ENCODE results near the gene DISC1.
"Not testable (repeated sequence)": the region's sequence is repeated elsewhere in the genome, so short reads cannot be mapped to it uniquely, and the experiment has no call there.

Gene DISC1

DNA sequence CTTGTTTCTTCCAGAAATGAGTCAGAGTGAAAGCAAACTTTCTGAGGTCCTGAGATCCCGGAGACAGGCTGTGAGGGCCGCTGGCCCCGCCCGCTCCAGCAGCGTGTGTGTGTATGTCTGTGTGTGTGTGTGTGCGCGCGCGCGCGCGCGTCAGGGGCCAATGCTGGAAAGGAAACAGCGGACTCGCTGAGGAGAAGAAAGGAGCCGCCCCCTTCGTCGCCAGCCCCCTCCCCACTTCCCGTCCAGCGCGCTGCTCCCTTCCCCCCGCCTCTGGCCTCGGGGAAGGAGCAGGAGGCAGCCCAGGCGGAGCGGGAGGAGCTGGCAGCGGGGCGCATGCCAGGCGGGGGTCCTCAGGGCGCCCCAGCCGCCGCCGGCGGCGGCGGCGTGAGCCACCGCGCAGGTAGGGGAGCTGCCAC, at the start of gene DISC1:
DISC1 (plus strand) TSS at position 256 of the 416 bp plus-strand sequence; CDS start at position 334, 78 bp downstream.
- DNase-seq = peak; percentile 85

DNA sequence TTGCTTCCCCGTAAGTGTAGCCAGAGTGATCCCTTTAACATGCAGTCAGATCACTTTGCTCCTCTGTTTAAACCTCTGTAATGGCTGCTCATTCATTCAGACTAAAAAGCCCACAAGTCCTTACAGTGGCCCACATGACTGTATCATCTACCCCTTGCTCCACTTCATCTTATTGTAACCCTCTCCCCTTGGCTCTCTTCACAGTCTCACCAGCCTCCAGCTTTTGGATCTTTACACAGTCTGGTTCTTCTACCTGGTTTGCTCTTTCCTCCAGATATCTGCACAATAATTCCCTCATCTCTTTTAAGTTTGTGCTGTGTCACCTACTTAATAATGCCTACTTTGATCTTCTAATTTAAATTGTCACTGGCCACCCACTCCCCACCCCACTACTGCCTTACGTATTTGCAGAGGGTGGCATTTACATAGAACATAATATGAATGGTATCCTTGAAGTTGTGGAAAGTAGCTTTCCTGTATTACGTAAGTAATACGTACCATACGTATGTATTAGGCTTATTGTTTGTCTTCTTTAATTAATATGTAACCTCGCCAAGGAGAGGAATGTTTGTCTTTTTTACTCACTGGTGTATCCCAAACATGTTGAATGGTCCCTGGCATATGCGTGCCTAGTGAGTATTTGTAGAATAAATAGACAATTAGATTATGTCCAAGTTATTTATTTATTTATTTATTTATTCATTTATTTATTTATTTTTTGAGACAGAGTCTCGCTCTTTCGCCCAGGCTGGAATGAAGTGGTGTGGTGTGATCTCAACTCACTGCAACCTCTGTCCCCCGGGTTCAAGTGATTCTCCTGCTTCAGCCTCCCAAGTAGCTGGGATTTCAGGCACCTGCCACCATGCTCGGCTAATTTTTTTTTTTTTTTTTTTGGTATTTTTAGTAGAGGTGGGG, 49.5 kb upstream of the DISC1 start:
- DNase-seq = no peak

DNA sequence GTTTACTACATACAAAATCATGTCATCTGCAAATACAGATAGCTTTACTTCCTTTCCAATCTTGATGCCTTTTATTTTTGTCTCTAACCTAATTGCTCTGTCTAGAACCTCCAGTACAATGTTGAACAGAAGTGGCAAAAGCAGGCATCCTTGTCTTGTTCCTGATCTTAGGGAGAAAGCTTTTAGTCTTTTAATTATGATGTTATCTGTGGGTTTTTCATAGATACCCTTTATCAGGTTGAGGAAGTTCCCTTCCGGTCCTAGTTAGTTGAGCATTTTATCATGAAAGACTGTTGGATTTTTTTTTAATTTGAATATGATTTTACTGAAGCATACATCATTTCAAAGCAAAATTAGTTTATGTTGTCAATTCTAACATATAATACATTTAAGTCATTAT, 45.7 kb upstream of the DISC1 start:
- DNase-seq = no peak

DNA sequence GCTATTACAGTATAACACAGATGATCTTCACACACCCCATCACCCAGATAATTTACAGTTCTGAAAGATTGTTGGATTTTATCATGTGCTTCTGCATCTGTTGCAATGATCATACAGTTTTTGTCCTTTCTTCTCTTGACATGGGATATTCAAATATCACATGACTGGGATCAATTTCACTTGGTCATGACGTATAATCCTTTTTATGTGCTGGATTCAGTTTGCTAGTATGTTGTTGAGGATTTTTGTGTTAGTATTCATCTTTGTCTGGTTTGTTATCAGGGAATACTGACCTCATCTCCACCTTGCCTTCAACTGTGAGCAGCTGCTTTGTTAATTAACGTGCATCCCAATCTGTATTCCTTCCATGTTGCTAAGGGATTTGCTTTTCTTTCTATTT, 44.7 kb upstream of the DISC1 start:
- DNase-seq = no peak

DNA sequence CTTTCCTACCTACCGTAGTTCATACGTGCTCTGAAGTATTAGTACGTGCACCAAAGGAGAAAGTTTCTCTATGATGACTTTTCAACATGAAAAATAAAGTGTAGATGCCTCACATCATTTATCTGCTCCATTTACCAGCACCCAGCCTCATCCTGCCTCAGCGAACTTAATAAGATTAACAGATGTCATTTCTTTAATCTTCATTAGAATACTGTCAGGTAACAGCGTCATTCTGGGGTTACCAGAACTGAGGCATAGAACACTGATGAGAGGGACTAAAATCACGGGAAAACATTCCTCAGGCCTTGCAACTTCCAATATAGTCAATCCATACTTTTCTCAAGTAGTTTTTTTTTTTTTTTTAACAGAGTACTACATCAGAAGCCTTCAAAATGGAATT, 43.2 kb upstream of the DISC1 start:
- no peak for DNase-seq

DNA sequence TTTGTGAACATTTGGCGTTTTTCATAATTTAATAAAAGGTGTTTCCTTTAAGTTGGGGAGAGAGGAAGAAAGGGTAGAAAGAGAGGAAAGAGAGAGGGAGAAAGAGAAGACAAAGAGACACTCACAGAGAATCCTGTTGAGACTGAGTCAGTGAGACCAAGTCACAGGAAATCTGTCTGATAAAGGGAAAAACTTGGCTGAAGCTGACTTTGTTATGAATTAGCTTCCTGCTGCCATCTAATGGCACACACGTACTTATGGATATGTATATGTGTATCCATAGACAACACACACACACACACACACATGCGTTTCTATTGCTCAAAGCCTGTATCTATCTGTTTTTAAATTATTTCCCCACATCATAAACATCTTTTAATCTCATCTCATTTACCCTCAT, 42.5 kb upstream of the DISC1 start:
- DNase-seq = peak; percentile 47

DNA sequence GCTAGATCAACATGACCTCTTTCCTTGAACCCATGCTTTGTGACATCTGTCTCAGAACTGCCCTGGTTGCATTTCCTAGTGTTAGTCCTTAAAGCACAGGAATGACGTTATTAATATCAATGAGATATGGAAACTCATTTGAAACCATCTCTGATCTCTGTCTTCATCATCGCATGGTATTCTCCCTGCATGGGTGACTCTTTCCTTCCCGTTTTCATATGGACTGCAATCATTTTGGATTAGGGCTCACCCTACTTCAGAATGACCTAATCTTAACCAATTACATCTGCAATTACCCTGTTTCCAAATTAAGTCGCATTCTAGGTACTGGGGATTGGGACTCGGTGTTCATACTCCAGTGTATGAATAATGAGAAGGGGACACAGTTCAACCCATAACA, 41.7 kb upstream of the DISC1 start:
- no peak for DNase-seq

DNA sequence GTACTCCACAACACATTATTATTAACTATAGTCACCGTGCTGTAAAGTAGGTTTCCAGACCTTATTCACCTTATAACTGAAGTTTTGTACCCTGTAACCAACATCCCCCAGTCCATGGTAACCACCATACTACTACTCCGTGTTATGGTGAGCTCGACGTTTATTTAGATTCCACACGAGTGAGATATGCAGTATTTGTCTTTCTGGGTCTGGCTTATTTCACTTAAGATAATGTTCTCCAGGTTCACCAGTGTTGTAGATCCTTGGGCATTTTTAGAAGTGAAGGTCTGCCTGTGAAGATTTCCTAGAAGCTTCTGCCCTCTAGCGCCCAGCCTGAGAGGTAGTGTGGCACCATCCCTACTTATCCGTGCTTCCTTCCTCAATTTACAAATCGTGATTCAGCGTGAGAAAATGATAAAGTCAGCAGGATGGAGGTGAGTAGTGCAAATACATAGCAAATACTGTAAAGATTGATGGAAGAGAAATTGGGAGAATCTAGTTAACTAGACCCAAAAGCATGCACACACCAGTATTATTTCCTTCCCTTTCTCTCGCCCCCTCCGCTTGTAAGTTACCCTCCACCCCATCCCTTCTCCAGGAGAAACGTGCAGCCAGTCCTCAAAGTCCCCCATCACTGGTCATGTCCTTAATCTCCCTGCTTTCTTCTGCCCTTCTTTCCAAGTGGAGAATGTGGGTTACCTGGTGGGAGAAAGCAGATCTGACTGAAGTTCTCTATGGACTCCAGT, 36.0 kb upstream of the DISC1 start:
- DNase-seq = peak; percentile 13

DNA sequence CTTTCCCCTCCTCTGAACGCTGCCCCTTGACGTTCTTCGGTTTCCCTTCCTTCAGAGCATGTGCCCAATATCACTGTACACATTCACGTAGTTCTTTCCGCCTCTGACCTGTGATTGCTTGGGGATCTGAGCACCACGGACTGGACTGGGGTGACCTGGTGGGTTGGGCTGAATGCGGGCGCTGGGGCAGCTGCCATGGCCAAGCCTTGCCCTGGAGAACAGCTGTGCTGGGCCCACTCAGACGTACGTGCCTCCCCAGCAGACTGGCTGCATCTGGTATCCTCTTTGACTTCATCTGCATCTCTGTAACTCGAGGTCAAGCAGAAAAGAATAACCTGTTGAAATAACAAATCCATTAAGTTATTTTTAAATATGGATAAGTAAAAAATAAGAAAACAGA, 35.1 kb upstream of the DISC1 start:
- no peak for DNase-seq

DNA sequence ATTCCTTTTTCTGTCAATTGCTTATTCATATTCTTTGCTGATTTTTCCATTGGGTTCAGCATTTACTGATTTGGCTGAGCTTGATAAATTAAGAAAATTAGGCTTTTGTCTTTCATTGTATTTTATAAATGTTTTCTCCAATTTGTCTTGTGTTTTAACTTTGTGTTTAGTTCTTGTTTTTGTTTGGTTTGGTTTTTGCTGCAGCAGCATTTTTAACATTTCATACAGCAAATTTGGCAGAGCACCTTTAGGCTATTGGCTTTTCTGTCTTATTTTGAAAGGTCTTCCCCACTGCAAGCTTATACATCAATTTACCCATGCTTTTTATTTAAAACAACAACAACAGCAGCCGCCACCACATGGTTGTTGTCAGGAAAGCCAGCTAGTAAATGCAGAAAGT, 33.8 kb upstream of the DISC1 start:
- DNase-seq = no peak

DNA sequence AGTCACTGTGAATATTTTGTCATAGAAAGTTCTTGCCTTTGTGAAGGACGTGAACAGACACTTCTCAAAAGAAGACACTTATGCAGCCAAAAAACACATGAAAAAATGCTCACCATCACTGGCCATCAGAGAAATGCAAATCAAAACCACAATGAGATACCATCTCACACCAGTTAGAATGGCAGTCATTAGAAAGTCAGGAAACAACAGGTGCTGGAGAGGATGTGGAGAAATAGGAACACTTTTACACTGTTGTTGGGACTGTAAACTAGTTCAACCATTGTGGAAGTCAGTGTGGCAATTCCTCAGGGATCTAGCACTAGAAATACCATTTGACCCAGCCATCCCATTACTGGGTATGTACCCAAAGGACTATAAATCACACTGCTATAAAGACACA, 33.3 kb upstream of the DISC1 start:
- not testable (repeated sequence) for DNase-seq

DNA sequence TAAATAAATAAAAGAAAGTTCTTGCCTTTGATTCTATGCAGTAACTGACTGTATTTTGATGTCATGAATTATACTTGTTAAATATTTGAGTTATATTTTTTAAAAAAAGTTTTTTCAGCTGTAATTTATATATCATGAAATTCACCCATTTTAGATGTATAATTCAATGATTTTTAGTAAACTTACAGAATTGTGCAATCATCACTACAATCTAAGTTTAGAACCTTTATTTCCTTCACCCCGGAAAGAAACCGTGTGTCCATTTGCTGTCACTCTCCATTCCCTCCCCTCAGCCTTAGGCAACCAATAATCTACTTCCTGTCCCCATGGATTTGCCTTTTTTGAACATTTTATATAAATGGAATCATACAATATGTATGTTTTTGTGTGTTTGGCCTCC, 32.5 kb upstream of the DISC1 start:
- no peak for DNase-seq

DNA sequence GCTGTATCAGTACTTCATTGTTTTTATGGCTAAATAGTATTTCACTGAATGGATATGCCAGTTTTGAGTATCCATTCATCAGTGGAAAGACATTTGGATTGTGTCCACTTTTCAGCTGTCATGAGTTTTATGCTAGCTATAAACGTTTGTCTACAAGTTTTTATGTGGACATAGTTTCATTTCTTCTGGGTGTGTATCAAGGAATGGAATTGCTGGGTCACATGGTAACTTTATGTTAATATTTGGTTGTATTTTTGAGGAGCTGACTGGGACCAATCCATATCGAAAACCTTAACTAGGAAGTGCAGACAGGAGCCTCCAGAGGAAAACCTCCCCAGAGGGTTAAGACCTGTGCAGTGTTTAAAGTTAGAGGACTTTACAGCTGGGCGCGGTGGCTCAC, 31.8 kb upstream of the DISC1 start:
- DNase-seq = no peak

DNA sequence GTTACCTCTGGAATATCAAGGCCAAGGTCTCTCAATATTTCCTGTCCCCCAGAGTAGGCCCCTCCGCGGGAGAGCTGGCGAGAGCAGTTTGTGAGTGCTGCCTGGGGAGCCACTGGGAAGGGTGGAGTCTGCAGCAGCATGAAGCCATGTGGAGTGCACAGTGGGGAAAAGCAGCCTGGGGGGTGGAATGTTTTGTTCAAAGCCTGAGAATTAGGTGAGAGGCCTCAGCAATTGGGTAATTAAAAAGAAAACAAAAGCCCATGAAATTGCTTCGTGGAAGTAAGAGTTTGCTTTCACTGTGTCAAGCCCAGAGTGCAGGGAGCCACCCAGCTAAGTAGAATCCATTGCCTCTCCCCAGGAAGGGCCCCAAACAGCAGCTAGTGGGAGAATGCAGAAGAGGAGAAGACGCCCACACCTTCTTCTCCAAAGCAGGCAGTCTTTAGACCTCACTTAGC, 30.2 kb upstream of the DISC1 start:
- peak; percentile 72 for DNase-seq

DNA sequence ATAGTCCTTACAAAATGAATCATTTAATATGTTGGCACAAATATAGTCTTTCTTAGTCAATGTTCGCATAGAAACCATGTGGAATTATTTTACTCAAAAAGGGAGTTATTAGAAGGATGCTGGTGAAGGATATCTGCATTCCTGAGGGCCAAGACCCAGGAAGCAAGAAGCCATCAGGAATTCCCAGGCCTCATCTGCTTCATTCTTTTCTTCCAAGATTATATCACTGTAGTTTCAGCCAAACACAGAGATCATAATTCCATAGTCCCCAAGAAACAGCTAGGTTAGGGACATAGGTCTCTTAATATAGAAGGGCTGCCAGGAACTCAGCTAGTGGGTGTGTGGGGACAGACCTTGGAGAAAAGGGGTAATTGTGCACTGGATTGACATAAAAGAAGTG, 28.6 kb upstream of the DISC1 start:
- DNase-seq = no peak

DNA sequence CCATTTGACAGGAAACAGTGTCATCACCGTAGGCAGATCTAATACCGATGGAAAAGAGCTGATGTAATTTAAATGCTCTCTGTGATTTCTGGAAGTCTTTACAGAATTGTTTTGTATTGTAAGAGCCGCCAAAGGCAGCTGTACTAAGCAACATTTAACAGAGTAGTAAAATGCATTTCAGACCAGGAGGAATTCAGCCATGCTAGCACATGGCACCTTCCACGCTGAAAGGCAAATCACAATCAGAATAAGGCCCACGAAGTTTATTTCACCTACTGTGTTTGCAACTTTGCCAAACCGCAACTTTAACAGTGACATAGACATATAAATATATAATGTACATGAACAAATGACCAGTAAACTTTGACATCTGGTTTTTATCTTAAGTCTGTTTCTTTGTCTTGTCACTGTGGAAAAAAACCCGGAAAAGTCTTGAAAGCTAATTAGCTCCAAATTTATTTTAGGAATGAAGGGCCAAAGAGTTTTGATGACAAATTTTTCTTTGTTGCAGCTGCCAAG, 26.1 kb upstream of the DISC1 start:
- DNase-seq = no peak

DNA sequence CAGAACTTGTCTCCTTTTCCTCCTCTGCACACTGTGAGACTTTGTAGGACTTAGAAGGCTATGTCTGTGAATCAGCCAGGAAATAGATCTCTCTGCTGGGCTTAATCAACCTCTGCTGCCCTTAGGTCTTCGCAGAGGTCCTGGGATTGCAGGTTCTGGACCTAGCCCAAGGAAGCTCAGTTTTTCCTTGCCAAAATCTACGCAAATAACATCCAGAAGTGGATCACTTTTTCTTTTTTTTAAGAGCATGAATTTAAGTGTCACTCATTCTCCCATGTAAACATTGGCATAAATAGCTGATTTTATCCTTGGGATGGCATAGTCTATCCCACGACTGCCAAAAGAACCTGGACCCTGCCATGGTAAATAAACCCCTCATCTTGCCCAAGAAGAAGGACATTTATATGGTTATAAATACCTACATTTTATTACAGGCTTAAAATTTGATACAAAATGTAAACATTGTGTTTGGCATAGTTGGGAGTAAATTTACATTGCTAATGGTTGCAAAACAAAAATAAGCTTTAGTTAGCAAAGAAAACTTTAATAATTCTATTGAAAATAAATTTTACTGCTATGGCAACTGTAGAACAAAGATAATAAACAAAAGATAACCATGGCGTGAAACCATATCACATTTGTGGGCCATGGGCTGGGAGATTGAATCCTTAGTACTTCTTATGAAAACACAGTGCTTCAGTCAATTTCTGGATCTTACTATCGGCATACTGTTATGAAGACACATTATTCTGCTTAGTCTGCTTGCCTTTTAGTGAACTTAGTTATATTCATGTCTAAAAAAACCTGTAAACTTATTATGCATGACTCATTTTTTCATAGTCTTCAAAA, 24.5 kb upstream of the DISC1 start:
- no peak for DNase-seq

DNA sequence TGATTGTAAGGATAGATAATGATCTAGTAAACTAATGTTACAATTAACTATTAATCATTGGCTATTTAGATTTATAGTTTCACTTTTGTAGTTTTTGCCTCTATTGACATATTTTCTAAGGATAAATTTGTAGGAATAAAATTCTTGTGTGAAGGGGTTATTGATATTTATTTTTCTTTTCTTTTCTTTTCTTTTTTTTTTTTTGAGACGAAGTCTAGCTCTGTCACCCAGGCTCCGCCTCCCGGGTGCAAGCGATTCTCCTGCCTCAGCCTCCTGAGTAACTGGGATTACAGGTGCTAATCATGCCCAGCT, 24.0 kb upstream of the DISC1 start:
- no peak for DNase-seq

DNA sequence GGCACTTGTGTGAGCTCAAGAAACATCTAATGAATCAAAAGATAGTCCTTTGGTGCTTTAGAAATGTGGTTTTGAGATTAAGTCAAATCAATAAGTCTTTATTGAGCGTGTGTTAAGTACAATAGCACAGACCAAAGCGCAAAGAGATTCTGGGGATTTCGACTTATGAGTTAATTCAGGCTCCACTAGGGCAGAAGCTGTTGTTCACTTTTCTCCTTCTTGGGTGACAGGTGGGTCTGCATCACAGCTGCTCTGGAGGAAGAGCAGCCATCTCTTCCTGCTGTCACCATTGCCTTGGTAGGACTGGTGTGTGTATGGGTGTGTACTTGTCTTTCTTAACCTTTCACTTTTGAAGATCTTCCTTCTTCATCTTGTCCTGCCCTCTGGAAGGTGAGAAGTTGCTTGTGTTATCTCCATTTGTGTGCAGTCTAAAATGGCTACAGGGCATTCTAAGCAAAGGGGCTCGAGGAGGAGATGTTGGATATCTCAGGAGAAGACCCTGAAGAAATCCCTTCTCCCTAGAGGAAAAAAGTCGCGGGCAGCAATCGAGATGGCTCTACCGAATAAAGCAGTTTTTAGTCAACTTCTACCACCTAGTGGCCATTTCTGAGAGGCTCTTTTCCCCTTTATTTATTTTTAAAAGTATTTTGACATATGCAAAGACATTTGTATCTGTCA, 22.9 kb upstream of the DISC1 start:
- DNase-seq = peak; percentile 66

DNA sequence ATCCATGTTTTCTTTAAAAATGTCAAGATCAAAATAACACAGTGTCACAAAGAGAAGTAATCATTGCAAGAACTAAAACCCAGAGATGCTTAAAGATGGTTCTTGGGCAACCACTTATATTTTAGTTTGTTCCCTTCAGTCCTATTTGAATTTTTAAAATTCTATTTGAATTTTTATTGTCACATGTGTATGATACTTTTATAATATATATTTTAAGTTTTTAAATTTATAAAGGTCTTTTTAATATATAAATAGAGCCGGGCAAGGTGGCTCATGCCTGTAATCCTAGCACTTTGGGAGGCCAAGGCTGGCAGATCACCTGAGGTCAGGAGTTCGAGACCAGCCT, 22.3 kb upstream of the DISC1 start:
- DNase-seq = no peak

DNA sequence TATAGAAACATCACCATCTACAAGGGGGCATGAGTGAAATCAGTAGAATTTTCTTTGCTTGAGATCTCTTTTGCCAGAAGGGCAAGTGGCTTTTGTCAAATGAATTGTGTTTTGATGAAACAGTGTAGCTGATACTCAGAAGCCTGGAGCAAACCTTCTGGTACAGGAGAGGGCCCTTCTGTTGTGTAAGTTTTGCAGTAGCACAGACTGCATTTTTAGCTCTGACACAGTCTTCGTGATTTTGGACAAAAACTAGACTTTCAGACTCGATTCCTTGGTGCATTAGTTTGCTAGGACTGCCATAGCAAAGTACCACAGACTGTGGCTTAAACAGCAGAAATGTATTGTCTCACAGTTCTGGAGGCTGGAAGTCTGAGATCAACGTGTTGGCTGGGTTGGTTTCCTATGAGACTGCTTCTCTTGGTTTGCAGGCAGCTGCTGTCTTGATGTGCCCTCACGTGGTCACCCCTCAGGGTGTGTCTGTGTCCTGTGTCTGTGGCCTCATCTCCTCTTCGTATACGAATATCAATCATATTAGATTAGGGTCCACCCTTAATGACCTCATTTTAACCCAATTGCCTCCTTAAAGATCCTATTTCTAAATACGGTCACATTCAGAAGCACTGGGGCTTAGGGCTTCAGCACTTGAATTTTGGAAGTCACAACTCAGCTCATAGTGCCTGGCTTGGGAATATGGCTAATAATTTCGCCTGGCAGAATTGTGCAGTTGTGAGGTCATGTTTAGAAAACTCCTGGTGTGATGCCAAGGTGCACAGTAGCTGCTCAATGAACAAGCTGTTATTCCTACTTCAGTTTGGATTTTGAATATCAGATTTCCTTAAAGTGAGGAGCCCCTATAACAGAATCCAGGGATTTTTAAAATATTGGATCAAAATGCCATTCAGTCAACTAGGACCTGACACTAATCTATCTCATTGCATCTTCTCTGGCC, 21.2 kb upstream of the DISC1 start:
- DNase-seq = no peak
